K562 (cell line): Measurements from ENCODE around the gene ACP5. TPM values are rescaled to one million over a fixed set of nuclear protein-coding genes. Genes with fewer than 3 reads are reported as not detected.

Experiments used
- HMG20A ChIP-seq: fragments of 450-650 bp; formaldehyde crosslinking; conservative IDR thresholded peaks from 2 replicates; pipeline ENCODE4 v1.4.0; 2020; ENCODE audit warnings: mild to moderate bottlenecking, mixed read lengths
- JUND ChIP-seq, 2 experiments: IDR thresholded peaks; 2 replicates in 1 of 2; 3 replicates in 1 of 2; pipeline ENCODE4 v1.6.1; 2011; ENCODE audit warnings: borderline replicate concordance in 2 of 2, low read depth in 2 of 2, low read length in 2 of 2, improper control_type of control experiment in 1 of 2, missing biosample characterization in 1 of 2, missing genetic modification characterization in 1 of 2, missing genetic modification reagents in 1 of 2
- PTRF ChIP-seq: fragments of 450-650 bp; IDR thresholded peaks from 2 replicates; pipeline ENCODE4 v1.6.1; 2016; ENCODE audit warnings: mild to moderate bottlenecking, missing genetic modification characterization, missing compliant biosample characterization
- YY1 ChIP-seq, 3 experiments: IDR thresholded peaks; 2 replicates each; pipeline ENCODE4 v1.6.1; 2011; ENCODE audit warnings: low read length in 2 of 3, mild to moderate bottlenecking in 2 of 3, moderate library complexity in 2 of 3, borderline replicate concordance in 1 of 3, control low read depth in 1 of 3, low read depth in 1 of 3; ENCODE audit not compliant: insufficient read depth in 3 of 3, insufficient replicate concordance in 2 of 3, control insufficient read depth in 1 of 3, insufficient read length in 1 of 3; ENCODE audit errors: extremely low read depth in 1 of 3
- ZFP36 ChIP-seq: fragments of 150-350 bp; IDR thresholded peaks from 2 replicates; pipeline ENCODE4 v1.6.1; 2018; ENCODE audit warnings: low read length, low read depth; ENCODE audit not compliant: partially characterized antibody
- ZKSCAN3 ChIP-seq: fragments of 250-450 bp; sonication (Bioruptor Pico); IDR thresholded peaks from 2 replicates; pipeline ENCODE4 v1.4.0; 2020
- ZNF197 ChIP-seq: fragments of 200-800 bp; sonication (Bioruptor generic); IDR thresholded peaks from 2 replicates; pipeline ENCODE4 v1.6.1; 2016; ENCODE audit warnings: low read depth, missing genetic modification characterization, missing compliant biosample characterization
- ZNF584 ChIP-seq: fragments of 200-800 bp; sonication (Bioruptor generic); IDR thresholded peaks from 2 replicates; pipeline ENCODE4 v1.6.1; 2016; ENCODE audit warnings: low read depth, mild to moderate bottlenecking, missing genetic modification characterization, missing compliant biosample characterization
- polyA plus RNA-seq, 8 experiments: library from polyadenylated mRNA; depleted of rRNA in 4 of 8; stranded (reverse) in 5 of 8; unstranded in 3 of 8; fragments of >200 nt; fragmentation: Nextera tagmentation in 2 of 8; fragmentation: Illumina TruSeq in 1 of 8; extraction: Ambion mirVana in 2 of 8; extraction: Trizol in 1 of 8; gene quantifications; 2 replicates each; pipeline versions ENCODE4 v1.2.1 to v1.2.3, GENCODE V29; 2011 to 2014; ENCODE audit warnings: inconsistent platforms in 1 of 8, missing spikeins in 1 of 8
- total RNA-seq, 7 experiments: library from RNA; depleted of rRNA in 6 of 7; stranded (reverse); fragments of >200 nt in 6 of 7; fragmentation: Illumina TruSeq in 2 of 7; extraction: Trizol in 2 of 7; gene quantifications; 2 replicates each; pipeline versions ENCODE4 v1.2.1 to v1.2.3, GENCODE V29; 2011 to 2021; ENCODE audit warnings: low replicate concordance in 1 of 7
- TF ChIP-seq, protein P1 (sequence below): fragments of 250-450 bp; sonication (Bioruptor Pico); IDR thresholded peaks from 2 replicates; pipeline ENCODE4 v1.8.0; 2022; ENCODE audit warnings: inconsistent platforms
- TF ChIP-seq, protein P2 (sequence below), 2 experiments: fragments of 450-650 bp; conservative IDR thresholded peaks; 2 replicates each; pipeline ENCODE4 v1.6.1; 2017; ENCODE audit warnings: mild to moderate bottlenecking in 2 of 2, moderate library complexity in 2 of 2
- TF ChIP-seq, protein P3 (sequence below): fragments of 250-450 bp; sonication (Bioruptor Pico); IDR thresholded peaks from 2 replicates; pipeline ENCODE4 v1.4.0; 2020
- TF ChIP-seq, protein P4 (sequence below): fragments of 450-650 bp; IDR thresholded peaks from 2 replicates; pipeline ENCODE4 v1.6.1; 2016; ENCODE audit warnings: mild to moderate bottlenecking

Gene ACP5
- total and polyA plus RNA-seq, 9 of the 15 experiments (the other 6 are each of a cell fraction or from before 2014, with no cell fraction given): 0.06 to 1.1 (median 0.31) TPM; not detected in 1

DNA sequence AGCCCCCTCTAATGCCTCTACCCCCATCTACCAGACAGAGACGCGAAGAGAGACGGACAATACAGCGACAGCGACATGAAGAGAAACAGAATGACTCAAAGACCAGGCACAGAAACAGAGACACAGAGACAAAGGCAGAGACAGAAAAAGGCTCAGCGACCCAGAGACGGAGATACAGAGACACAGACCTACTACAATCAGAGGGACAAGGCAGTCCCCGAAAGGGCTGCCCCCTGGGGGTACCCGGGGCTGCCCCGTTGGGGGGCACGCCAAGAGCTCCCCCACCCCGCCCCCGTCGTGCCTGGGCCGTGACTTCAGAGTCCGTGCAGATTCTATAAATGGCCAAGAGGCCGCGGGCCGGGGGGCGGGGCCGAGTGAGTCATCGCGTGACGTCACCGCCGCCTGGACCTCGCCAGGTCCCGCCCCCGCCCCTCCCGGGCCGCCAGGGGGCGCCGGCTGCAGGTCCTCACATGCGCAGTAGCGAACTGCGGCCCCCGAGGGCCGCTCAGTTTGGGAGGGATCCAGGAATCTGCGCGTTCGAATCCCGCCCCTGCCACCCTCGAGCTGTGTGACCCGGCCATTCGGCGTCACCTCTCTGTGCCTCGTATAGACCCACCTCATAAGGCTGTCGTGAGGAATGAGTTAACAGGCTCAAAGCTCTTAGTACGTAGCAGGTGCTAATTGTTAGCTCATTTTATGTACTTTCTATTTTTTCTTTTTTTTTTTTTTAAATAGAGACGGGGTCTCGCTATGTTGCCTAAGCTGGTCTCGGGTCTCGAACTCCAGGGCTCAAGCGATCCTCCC, 41.5 kb downstream of the ACP5 start (continued):
- TF ChIP-seq JUND (IDR thresholded peaks at IDR 0.05; ENCODE audit: borderline replicate concordance, low read depth, low read length) (peak; percentile 100), JUND (tag; IDR thresholded peaks at IDR 0.05; ENCODE audit: borderline replicate concordance, low read depth, low read length) (peak; percentile 98), ZKSCAN3 (no peak), ZNF197 (CRISPR knock-in tag) (no peak), ZNF584 (CRISPR knock-in tag) (no peak), ZFP36 (peak; percentile 93), PTRF (tag) (no peak), YY1 (IDR thresholded peaks at IDR 0.05; ENCODE audit: borderline replicate concordance in 1 of 3, control insufficient read depth in 1 of 3, extremely low read depth in 1 of 3, insufficient read depth in 3 of 3, insufficient read length in 1 of 3, insufficient replicate concordance in 2 of 3, low read depth in 1 of 3, low read length in 2 of 3) (peak in 2 of 3 experiments; percentile 56), HMG20A (no peak)
- TF ChIP-seq, protein P1, sequence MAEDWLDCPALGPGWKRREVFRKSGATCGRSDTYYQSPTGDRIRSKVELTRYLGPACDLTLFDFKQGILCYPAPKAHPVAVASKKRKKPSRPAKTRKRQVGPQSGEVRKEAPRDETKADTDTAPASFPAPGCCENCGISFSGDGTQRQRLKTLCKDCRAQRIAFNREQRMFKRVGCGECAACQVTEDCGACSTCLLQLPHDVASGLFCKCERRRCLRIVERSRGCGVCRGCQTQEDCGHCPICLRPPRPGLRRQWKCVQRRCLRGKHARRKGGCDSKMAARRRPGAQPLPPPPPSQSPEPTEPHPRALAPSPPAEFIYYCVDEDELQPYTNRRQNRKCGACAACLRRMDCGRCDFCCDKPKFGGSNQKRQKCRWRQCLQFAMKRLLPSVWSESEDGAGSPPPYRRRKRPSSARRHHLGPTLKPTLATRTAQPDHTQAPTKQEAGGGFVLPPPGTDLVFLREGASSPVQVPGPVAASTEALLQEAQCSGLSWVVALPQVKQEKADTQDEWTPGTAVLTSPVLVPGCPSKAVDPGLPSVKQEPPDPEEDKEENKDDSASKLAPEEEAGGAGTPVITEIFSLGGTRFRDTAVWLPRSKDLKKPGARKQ (CRISPR knock-in tag): no peak
- TF ChIP-seq, protein P2, sequence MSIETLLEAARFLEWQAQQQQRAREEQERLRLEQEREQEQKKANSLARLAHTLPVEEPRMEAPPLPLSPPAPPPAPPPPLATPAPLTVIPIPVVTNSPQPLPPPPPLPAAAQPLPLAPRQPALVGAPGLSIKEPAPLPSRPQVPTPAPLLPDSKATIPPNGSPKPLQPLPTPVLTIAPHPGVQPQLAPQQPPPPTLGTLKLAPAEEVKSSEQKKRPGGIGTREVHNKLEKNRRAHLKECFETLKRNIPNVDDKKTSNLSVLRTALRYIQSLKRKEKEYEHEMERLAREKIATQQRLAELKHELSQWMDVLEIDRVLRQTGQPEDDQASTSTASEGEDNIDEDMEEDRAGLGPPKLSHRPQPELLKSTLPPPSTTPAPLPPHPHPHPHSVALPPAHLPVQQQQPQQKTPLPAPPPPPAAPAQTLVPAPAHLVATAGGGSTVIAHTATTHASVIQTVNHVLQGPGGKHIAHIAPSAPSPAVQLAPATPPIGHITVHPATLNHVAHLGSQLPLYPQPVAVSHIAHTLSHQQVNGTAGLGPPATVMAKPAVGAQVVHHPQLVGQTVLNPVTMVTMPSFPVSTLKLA (conservative IDR thresholded peaks at IDR 0.05): peak in 1 of 2 experiments; percentile 71; a peak in 3 of 4 replicates
- TF ChIP-seq, protein P3, sequence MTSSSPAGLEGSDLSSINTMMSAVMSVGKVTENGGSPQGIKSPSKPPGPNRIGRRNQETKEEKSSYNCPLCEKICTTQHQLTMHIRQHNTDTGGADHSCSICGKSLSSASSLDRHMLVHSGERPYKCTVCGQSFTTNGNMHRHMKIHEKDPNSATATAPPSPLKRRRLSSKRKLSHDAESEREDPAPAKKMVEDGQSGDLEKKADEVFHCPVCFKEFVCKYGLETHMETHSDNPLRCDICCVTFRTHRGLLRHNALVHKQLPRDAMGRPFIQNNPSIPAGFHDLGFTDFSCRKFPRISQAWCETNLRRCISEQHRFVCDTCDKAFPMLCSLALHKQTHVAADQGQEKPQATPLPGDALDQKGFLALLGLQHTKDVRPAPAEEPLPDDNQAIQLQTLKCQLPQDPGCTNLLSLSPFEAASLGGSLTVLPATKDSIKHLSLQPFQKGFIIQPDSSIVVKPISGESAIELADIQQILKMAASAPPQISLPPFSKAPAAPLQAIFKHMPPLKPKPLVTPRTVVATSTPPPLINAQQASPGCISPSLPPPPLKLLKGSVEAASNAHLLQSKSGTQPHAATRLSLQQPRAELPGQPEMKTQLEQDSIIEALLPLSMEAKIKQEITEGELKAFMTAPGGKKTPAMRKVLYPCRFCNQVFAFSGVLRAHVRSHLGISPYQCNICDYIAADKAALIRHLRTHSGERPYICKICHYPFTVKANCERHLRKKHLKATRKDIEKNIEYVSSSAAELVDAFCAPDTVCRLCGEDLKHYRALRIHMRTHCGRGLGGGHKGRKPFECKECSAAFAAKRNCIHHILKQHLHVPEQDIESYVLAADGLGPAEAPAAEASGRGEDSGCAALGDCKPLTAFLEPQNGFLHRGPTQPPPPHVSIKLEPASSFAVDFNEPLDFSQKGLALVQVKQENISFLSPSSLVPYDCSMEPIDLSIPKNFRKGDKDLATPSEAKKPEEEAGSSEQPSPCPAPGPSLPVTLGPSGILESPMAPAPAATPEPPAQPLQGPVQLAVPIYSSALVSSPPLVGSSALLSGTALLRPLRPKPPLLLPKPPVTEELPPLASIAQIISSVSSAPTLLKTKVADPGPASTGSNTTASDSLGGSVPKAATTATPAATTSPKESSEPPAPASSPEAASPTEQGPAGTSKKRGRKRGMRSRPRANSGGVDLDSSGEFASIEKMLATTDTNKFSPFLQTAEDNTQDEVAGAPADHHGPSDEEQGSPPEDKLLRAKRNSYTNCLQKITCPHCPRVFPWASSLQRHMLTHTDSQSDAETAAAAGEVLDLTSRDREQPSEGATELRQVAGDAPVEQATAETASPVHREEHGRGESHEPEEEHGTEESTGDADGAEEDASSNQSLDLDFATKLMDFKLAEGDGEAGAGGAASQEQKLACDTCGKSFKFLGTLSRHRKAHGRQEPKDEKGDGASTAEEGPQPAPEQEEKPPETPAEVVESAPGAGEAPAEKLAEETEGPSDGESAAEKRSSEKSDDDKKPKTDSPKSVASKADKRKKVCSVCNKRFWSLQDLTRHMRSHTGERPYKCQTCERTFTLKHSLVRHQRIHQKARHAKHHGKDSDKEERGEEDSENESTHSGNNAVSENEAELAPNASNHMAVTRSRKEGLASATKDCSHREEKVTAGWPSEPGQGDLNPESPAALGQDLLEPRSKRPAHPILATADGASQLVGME: 0 out of 2 replicates have a peak, but pooled peaks have one; percentile 40
- TF ChIP-seq, protein P4, sequence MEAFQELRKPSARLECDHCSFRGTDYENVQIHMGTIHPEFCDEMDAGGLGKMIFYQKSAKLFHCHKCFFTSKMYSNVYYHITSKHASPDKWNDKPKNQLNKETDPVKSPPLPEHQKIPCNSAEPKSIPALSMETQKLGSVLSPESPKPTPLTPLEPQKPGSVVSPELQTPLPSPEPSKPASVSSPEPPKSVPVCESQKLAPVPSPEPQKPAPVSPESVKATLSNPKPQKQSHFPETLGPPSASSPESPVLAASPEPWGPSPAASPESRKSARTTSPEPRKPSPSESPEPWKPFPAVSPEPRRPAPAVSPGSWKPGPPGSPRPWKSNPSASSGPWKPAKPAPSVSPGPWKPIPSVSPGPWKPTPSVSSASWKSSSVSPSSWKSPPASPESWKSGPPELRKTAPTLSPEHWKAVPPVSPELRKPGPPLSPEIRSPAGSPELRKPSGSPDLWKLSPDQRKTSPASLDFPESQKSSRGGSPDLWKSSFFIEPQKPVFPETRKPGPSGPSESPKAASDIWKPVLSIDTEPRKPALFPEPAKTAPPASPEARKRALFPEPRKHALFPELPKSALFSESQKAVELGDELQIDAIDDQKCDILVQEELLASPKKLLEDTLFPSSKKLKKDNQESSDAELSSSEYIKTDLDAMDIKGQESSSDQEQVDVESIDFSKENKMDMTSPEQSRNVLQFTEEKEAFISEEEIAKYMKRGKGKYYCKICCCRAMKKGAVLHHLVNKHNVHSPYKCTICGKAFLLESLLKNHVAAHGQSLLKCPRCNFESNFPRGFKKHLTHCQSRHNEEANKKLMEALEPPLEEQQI: no peak; the same call in 1 of the 2 replicates
